HepG2 (cell line): Measurements from ENCODE around the gene ARHGAP26. TPM values are rescaled to one million over a fixed set of nuclear protein-coding genes. Genes with fewer than 3 reads are reported as not detected.

Source experiments
- E2F1 ChIP-seq: sonication (generic); formaldehyde crosslinking; IDR thresholded peaks from 2 replicates; pipeline ENCODE4 v1.5.0; 2020; ENCODE audit warnings: missing genetic modification reagents
- EZH2 ChIP-seq: conservative IDR thresholded peaks from 2 replicates; pipeline ENCODE4 v1.6.1; 2012; ENCODE audit warnings: mild to moderate bottlenecking, low read depth, low read length, moderate library complexity
- FOXJ3 ChIP-seq: sonication (generic); formaldehyde crosslinking; IDR thresholded peaks from 2 replicates; pipeline ENCODE4 v1.4.0; 2020; ENCODE audit warnings: missing genetic modification reagents, mild to moderate bottlenecking, borderline replicate concordance
- GTF2F1 ChIP-seq: fragments of 150-350 bp; IDR thresholded peaks from 2 replicates; pipeline ENCODE4 v1.6.1; 2014; ENCODE audit warnings: low read length
- HNF1B ChIP-seq: sonication (generic); formaldehyde crosslinking; IDR thresholded peaks from 2 replicates; pipeline ENCODE4 v1.5.1; 2020; ENCODE audit warnings: mild to moderate bottlenecking, moderate library complexity, missing genetic modification reagents
- NFYC ChIP-seq: IDR thresholded peaks from 2 replicates; pipeline ENCODE4 v1.6.1; 2016; ENCODE audit warnings: missing genetic modification reagents, missing compliant biosample characterization
- SALL2 ChIP-seq: sonication (generic); formaldehyde crosslinking; IDR thresholded peaks from 2 replicates; pipeline ENCODE4 v1.8.1; 2023; ENCODE audit warnings: mild to moderate bottlenecking, missing genetic modification reagents, inconsistent platforms
- SCMH1 ChIP-seq: sonication (generic); formaldehyde crosslinking; IDR thresholded peaks from 2 replicates; pipeline ENCODE4 v1.9.0; 2021; ENCODE audit warnings: missing genetic modification reagents, mild to moderate bottlenecking, borderline replicate concordance
- TFE3 ChIP-seq: IDR thresholded peaks from 2 replicates; pipeline ENCODE4 v1.6.1; 2016
- THAP9 ChIP-seq: sonication (generic); formaldehyde crosslinking; IDR thresholded peaks from 2 replicates; pipeline ENCODE4; 2020; ENCODE audit warnings: missing genetic modification reagents, mild to moderate bottlenecking, borderline replicate concordance
- ZBTB14 ChIP-seq: sonication (generic); formaldehyde crosslinking; IDR thresholded peaks from 2 replicates; pipeline ENCODE4 v1.4.0; 2020; ENCODE audit warnings: missing genetic modification reagents
- ZBTB25 ChIP-seq: IDR thresholded peaks from 2 replicates; pipeline ENCODE4 v1.6.1; 2018; ENCODE audit warnings: missing genetic modification reagents
- ZNF512 ChIP-seq: sonication (generic); formaldehyde crosslinking; IDR thresholded peaks from 2 replicates; pipeline ENCODE4 v1.4.0; 2020; ENCODE audit warnings: mild to moderate bottlenecking, missing genetic modification reagents
- ZNF513 ChIP-seq: sonication (generic); formaldehyde crosslinking; conservative IDR thresholded peaks from 2 replicates; pipeline ENCODE4 v1.5.0; 2020; ENCODE audit warnings: missing genetic modification reagents
- ZSCAN20 ChIP-seq: sonication (generic); formaldehyde crosslinking; IDR thresholded peaks from 2 replicates; pipeline ENCODE4 v1.4.0; 2020; ENCODE audit warnings: missing genetic modification reagents, mild to moderate bottlenecking, borderline replicate concordance
- polyA plus RNA-seq, 8 experiments: library from polyadenylated mRNA; depleted of rRNA in 3 of 8; stranded (reverse) in 7 of 8; unstranded in 1 of 8; fragments of >200 nt; fragmentation: Illumina TruSeq in 4 of 8; extraction: Trizol in 4 of 8; gene quantifications; 2 replicates each; pipeline versions ENCODE4 v1.2.1 to v1.2.3, GENCODE V29; 2011 to 2016; ENCODE audit warnings: low read depth in 4 of 8, missing spikeins in 1 of 8, mixed read lengths in 1 of 8; ENCODE audit not compliant: insufficient read depth in 1 of 8
- total RNA-seq, 5 experiments: library from RNA; depleted of rRNA; stranded (reverse); fragments of >200 nt; fragmentation: Illumina TruSeq; extraction: Trizol; gene quantifications; 2 replicates each; pipeline ENCODE4 v1.2.3, GENCODE V29; 2016; ENCODE audit warnings: low read depth in 1 of 5

The ARHGAP26 gene
- total and polyA plus RNA-seq, 2 of the 13 experiments (the other 11 are each of a cell fraction or from before 2014, with no cell fraction given): 9.6 to 18.2 TPM

- no peak for TF ChIP-seq SCMH1
- no peak for TF ChIP-seq ZBTB25 (CRISPR knock-in tag)
- no peak for TF ChIP-seq THAP9 (CRISPR knock-in tag)
- no peak for TF ChIP-seq ZNF513 (CRISPR knock-in tag)
- TF ChIP-seq FOXJ3 (CRISPR knock-in tag): no peak
- no peak for TF ChIP-seq E2F1 (CRISPR knock-in tag)
- TF ChIP-seq HNF1B (CRISPR knock-in tag): no peak; the same call in 1 of the 2 replicates
- no peak for TF ChIP-seq ZBTB14 (CRISPR knock-in tag)
- TF ChIP-seq SALL2 (CRISPR knock-in tag): no peak
- TF ChIP-seq ZSCAN20 (CRISPR knock-in tag): no peak
- no peak for TF ChIP-seq ZNF512 (CRISPR knock-in tag)
- TF ChIP-seq TFE3 (CRISPR knock-in tag): no peak
- TF ChIP-seq GTF2F1: no peak
- TF ChIP-seq NFYC (CRISPR knock-in tag): no peak
- no peak for TF ChIP-seq EZH2
Observed at GRCh38 chr5:142821733-142822487, 51.7 kb downstream of the ARHGAP26 start (continued).
